ENCODE data around the gene STYXL2. TPM values are rescaled to one million over a fixed set of nuclear protein-coding genes. Genes with fewer than 3 reads are reported as not detected.

Gene STYXL2
- total and polyA plus RNA-seq, 9 of the 15 experiments (the other 6 are each of a cell fraction or from before 2014, with no cell fraction given): not detected

DNA sequence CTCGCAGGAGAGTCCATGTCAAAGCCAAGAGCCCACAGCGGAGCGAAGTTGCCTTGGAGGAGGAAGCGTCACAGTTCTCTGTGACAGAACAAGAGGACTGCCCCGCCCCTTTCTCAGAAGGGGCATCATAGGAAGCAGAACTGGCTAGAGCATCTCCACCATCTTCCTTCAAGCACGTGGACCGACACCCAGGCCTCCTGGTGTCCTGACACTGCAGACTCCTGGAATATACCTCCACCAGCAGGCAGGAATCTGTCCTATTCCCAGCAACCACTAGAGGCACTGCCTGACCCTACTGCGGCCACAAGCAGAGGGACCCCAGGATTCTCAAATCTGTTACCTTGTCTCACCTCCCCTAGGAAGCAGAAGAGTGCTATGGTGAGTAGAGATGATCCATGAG, 41.5 kb upstream of the STYXL2 start:
- Histone ChIP-seq H3K4me2 (ENCODE audit: insufficient read depth, low read length) (no peak overlapping the region; the same call in 1 of the 2 replicates), H3K79me2 (ENCODE audit: control insufficient read depth, insufficient read depth, low read length) (no peaks in the 10 kb centered on the region), H3K27ac (ENCODE audit: extremely low read depth, low read depth, low read length) (no peak overlapping the region), H3K9ac (ENCODE audit: insufficient read depth in 1 of 2, low read depth in 2 of 2, low read length in 2 of 2) (no peak overlapping the region), H4K20me1 (replicated peaks; ENCODE audit: control insufficient read depth, insufficient read depth, low read length) (no peaks in the 10 kb centered on the region), H3K27me3 (ENCODE audit: control insufficient read depth in 2 of 2, insufficient read depth in 2 of 2, low read length in 2 of 2) (peaks cover 10 to 54% of the 10 kb centered on the region in 2 experiments; a peak in 4 of 5 replicates), H2AFZ (ENCODE audit: low read depth, low read length) (peak overlapping the region; percentile 32; the same call in 1 of the 2 replicates), H3K4me3 (no peak overlapping the region), H3K9me1 (ENCODE audit: control insufficient read depth, insufficient read depth, low read length) (no peaks in the 10 kb centered on the region), H3K9me3 (replicated peaks; ENCODE audit: control insufficient read depth, insufficient read depth, low read depth, low read length) (no peaks in the 10 kb centered on the region), H3K4me1 (replicated peaks in 1 of 2; ENCODE audit: control insufficient read depth in 2 of 2, insufficient read depth in 2 of 2, low read length in 2 of 2) (peaks cover 0 to 2% of the 10 kb centered on the region in 2 experiments; a peak in 1 of 5 replicates), H3K36me3 (ENCODE audit: control insufficient read depth, insufficient read depth, low read length) (no peaks in the 10 kb centered on the region)
- FAIRE-seq (no peak), DNase-seq (ENCODE audit: extremely low read depth in 1 of 4, low spot score in 3 of 4) (peak; percentile 57 to 63 (median 59)), ATAC-seq (peak; percentile 91)
- in situ Hi-C loops (cut with MboI) (no loop called here), intact Hi-C loops (cut with micrococcal nuclease) (no loop called here)
- WGBS (ENCODE audit: insufficient coverage, low coverage, missing lambda C conversion rate): 5% methylated on average over 8 of the region's 8 CpGs
- BruUV-seq (replicated peaks): no TSS peak
- ChIA-PET CTCF (ENCODE audit: low intra/inter-chr PET ratio) (no interaction called here), POLR2A (interaction anchor here (0.6 to 1.3 kb wide), 3 partner anchors 16 to 173 kb away, joined by 3 to 4 read pairs (median 4); no protein-coding TSS in a partner anchor)
- TF ChIP-seq YY1 (IDR thresholded peaks at IDR 0.05; ENCODE audit: borderline replicate concordance in 1 of 3, control insufficient read depth in 1 of 3, extremely low read depth in 1 of 3, insufficient read depth in 3 of 3, insufficient read length in 1 of 3, insufficient replicate concordance in 2 of 3, low read depth in 1 of 3, low read length in 2 of 3) (peak in 1 of 3 experiments; percentile 23), RNF2 (IDR thresholded peaks at IDR 0.05) (no peak), ZNF584 (CRISPR knock-in tag; IDR thresholded peaks at IDR 0.05; ENCODE audit: low read depth) (no peak), CREM (IDR thresholded peaks at IDR 0.05; ENCODE audit: low read depth) (0 out of 2 replicates have a peak, but pooled peaks have one; percentile 16), ZNF24 (IDR thresholded peaks at IDR 0.05) (no peak), ZBTB7A (IDR thresholded peaks at IDR 0.05; ENCODE audit: borderline replicate concordance, control insufficient read depth, low read depth, low read length) (no peak), GABPB2 (CRISPR knock-in tag; conservative IDR thresholded peaks at IDR 0.05) (no peak), KDM4B (IDR thresholded peaks at IDR 0.05; ENCODE audit: borderline replicate concordance in 2 of 2, low read depth in 1 of 2) (no peak), KLF6 (CRISPR knock-in tag; IDR thresholded peaks at IDR 0.05; ENCODE audit: borderline replicate concordance) (no peak), ZNF146 (CRISPR knock-in tag; IDR thresholded peaks at IDR 0.05; ENCODE audit: unreplicated experiment) (no peak), ZBTB9 (CRISPR knock-in tag; IDR thresholded peaks at IDR 0.05) (no peak), BDP1 (IDR thresholded peaks at IDR 0.05; ENCODE audit: insufficient read depth, insufficient read length) (no peak), L3MBTL2 (IDR thresholded peaks at IDR 0.05) (peak; percentile 57), KDM5B (IDR thresholded peaks at IDR 0.05; ENCODE audit: insufficient replicate concordance, low read depth, low read length) (no peak), CTBP1 (IDR thresholded peaks at IDR 0.05; ENCODE audit: borderline replicate concordance) (peak; percentile 68; the same call in 1 of the 2 replicates), RCOR1 (IDR thresholded peaks at IDR 0.05; ENCODE audit: borderline replicate concordance in 1 of 2, low read depth in 2 of 2, low read length in 2 of 2) (peak in 1 of 2 experiments; percentile 55; a peak in 1 of 4 replicates)
- TF ChIP-seq, protein P1, sequence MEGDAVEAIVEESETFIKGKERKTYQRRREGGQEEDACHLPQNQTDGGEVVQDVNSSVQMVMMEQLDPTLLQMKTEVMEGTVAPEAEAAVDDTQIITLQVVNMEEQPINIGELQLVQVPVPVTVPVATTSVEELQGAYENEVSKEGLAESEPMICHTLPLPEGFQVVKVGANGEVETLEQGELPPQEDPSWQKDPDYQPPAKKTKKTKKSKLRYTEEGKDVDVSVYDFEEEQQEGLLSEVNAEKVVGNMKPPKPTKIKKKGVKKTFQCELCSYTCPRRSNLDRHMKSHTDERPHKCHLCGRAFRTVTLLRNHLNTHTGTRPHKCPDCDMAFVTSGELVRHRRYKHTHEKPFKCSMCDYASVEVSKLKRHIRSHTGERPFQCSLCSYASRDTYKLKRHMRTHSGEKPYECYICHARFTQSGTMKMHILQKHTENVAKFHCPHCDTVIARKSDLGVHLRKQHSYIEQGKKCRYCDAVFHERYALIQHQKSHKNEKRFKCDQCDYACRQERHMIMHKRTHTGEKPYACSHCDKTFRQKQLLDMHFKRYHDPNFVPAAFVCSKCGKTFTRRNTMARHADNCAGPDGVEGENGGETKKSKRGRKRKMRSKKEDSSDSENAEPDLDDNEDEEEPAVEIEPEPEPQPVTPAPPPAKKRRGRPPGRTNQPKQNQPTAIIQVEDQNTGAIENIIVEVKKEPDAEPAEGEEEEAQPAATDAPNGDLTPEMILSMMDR (IDR thresholded peaks at IDR 0.05 in 2 of 3, conservative IDR thresholded peaks at IDR 0.05 in 1 of 3; ENCODE audit: insufficient read depth in 2 of 3, low read depth in 1 of 3, low read length in 3 of 3): peak; percentile 80 to 91 (median 84)
- TF ChIP-seq, protein P2, sequence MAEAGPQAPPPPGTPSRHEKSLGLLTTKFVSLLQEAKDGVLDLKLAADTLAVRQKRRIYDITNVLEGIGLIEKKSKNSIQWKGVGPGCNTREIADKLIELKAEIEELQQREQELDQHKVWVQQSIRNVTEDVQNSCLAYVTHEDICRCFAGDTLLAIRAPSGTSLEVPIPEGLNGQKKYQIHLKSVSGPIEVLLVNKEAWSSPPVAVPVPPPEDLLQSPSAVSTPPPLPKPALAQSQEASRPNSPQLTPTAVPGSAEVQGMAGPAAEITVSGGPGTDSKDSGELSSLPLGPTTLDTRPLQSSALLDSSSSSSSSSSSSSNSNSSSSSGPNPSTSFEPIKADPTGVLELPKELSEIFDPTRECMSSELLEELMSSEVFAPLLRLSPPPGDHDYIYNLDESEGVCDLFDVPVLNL (CRISPR knock-in tag; IDR thresholded peaks at IDR 0.05; ENCODE audit: low read depth): no peak
